ENCODE results near the gene PRRG2. TPM values are rescaled to one million over a fixed set of nuclear protein-coding genes. Genes with fewer than 3 reads are reported as not detected.

Gene PRRG2
- polyA plus RNA-seq, 3 donors = 0.49 TPM; not detected in 2

- 82% methylated on average over 8 of the region's 10 CpGs for WGBS (ENCODE audit: insufficient coverage)
- no peak overlapping the region for H3K4me3 Mint-ChIP-seq
- intact Hi-C loops (cut with micrococcal nuclease) = no loop called here
- no peak for DNase-seq
- Histone ChIP-seq H3K4me3 (replicated peaks in 1 of 3; ENCODE audit: low read depth in 2 of 3, low read length in 3 of 3) (no peak overlapping the region), H3K36me3 (replicated peaks in 1 of 2; ENCODE audit: control insufficient read depth in 1 of 2, insufficient read depth in 2 of 2, low read length in 2 of 2) (peaks cover 32 to 56% of the 10 kb centered on the region in 2 donors), H3K9ac (ENCODE audit: insufficient read depth, low read length, poor library complexity, severe bottlenecking) (no peak overlapping the region), H3K4me2 (replicated peaks; ENCODE audit: extremely low read depth, low read length, poor library complexity, severe bottlenecking) (no peak overlapping the region), H4K20me1 (ENCODE audit: insufficient read depth, low read length) (peaks cover 6% of the 10 kb centered on the region), H3K9me3 (replicated peaks in 1 of 2; ENCODE audit: control insufficient read depth in 1 of 2, insufficient read depth in 1 of 2, low read length in 2 of 2) (no peaks in the 10 kb centered on the region), H2AFZ (ENCODE audit: insufficient read depth, low read depth, low read length, poor library complexity, severe bottlenecking) (no peak overlapping the region), H3K27me3 (ENCODE audit: control insufficient read depth in 2 of 2, insufficient read depth in 2 of 2, low read length in 2 of 2) (no peaks in the 10 kb centered on the region), H3K4me1 (ENCODE audit: control insufficient read depth in 1 of 2, insufficient read depth in 2 of 2, low read length in 2 of 2) (peaks cover 24 to 25% of the 10 kb centered on the region in 2 donors), H3K27ac (ENCODE audit: low read depth in 1 of 2, low read length in 2 of 2) (no peak overlapping the region), H3K79me2 (ENCODE audit: insufficient read depth, low read length) (no peaks in the 10 kb centered on the region)
- H3K27ac Mint-ChIP-seq = peak overlapping the region in 4 of 7 donors; percentile 20 to 76 (median 68)
- H3K9me3 Mint-ChIP-seq = peaks cover 0 to 4% (median 0%) of the 10 kb centered on the region in 7 donors
- no peak for TF ChIP-seq CTCF (IDR thresholded peaks at IDR 0.05)
- H3K4me1 Mint-ChIP-seq = peaks cover 28% of the 10 kb centered on the region
- peaks cover 44 to 73% of the 10 kb centered on the region in 2 donors for H3K36me3 Mint-ChIP-seq
- H3K27me3 Mint-ChIP-seq (ENCODE audit: low read depth in 3 of 3) = peaks cover 0 to 5% (median 3%) of the 10 kb centered on the region in 3 donors
Measured at GRCh38 chr19:49553451-49554271, 27.5 kb upstream of the PRRG2 start.

- 31% methylated on average over 16 of the region's 17 CpGs for WGBS (ENCODE audit: insufficient coverage)
- H3K9me3 ChIP-seq (replicated peaks in 1 of 2; ENCODE audit: control insufficient read depth in 1 of 2, insufficient read depth in 1 of 2, low read length in 2 of 2) = no peaks in the 10 kb centered on the region
- H4K20me1 ChIP-seq (ENCODE audit: insufficient read depth, low read length) = peaks cover 13% of the 10 kb centered on the region
- H3K4me1 ChIP-seq (ENCODE audit: control insufficient read depth in 1 of 2, insufficient read depth in 2 of 2, low read length in 2 of 2) = peaks cover 24 to 25% of the 10 kb centered on the region in 2 donors
- Mint-ChIP-seq H3K4me3 (no peak overlapping the region), H3K36me3 (peaks cover 50 to 73% of the 10 kb centered on the region in 2 donors), H3K4me1 (peaks cover 28% of the 10 kb centered on the region), H3K27ac (peak overlapping the region in 1 of 7 donors; percentile 73), H3K9me3 (peaks cover 0 to 4% (median 0%) of the 10 kb centered on the region in 7 donors), H3K27me3 (ENCODE audit: low read depth in 3 of 3) (peaks cover 0 to 3% (median 0%) of the 10 kb centered on the region in 3 donors)
- no peak overlapping the region for H3K4me2 ChIP-seq (replicated peaks; ENCODE audit: extremely low read depth, low read length, poor library complexity, severe bottlenecking)
- H3K79me2 ChIP-seq (ENCODE audit: insufficient read depth, low read length) = no peaks in the 10 kb centered on the region
- no peak overlapping the region for H3K9ac ChIP-seq (ENCODE audit: insufficient read depth, low read length, poor library complexity, severe bottlenecking)
- intact Hi-C loops (cut with micrococcal nuclease) = no loop called here
- no peak overlapping the region for H2AFZ ChIP-seq (ENCODE audit: insufficient read depth, low read depth, low read length, poor library complexity, severe bottlenecking)
- no peaks in the 10 kb centered on the region for H3K27me3 ChIP-seq (ENCODE audit: control insufficient read depth in 2 of 2, insufficient read depth in 2 of 2, low read length in 2 of 2)
- peaks cover 43 to 66% of the 10 kb centered on the region in 2 donors for H3K36me3 ChIP-seq (replicated peaks in 1 of 2; ENCODE audit: control insufficient read depth in 1 of 2, insufficient read depth in 2 of 2, low read length in 2 of 2)
- no peak overlapping the region for H3K27ac ChIP-seq (ENCODE audit: low read depth in 1 of 2, low read length in 2 of 2)
- TF ChIP-seq CTCF (IDR thresholded peaks at IDR 0.05) = no peak
- DNase-seq = no peak
- no peak overlapping the region for H3K4me3 ChIP-seq (replicated peaks in 1 of 3; ENCODE audit: low read depth in 2 of 3, low read length in 3 of 3)
Measured at GRCh38 chr19:49554701-49555181, 26.4 kb upstream of the PRRG2 start.
